Measurements from ENCODE around the gene GNG7.

GRCh38 chr19:2723747-2724146, 21.3 kb upstream of the GNG7 start:
- TF ChIP-seq, protein P1, sequence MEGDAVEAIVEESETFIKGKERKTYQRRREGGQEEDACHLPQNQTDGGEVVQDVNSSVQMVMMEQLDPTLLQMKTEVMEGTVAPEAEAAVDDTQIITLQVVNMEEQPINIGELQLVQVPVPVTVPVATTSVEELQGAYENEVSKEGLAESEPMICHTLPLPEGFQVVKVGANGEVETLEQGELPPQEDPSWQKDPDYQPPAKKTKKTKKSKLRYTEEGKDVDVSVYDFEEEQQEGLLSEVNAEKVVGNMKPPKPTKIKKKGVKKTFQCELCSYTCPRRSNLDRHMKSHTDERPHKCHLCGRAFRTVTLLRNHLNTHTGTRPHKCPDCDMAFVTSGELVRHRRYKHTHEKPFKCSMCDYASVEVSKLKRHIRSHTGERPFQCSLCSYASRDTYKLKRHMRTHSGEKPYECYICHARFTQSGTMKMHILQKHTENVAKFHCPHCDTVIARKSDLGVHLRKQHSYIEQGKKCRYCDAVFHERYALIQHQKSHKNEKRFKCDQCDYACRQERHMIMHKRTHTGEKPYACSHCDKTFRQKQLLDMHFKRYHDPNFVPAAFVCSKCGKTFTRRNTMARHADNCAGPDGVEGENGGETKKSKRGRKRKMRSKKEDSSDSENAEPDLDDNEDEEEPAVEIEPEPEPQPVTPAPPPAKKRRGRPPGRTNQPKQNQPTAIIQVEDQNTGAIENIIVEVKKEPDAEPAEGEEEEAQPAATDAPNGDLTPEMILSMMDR (IDR thresholded peaks at IDR 0.05), result no peak
- TF ChIP-seq POLR2AphosphoS5 (IDR thresholded peaks at IDR 0.05) (no peak), POLR2A (IDR thresholded peaks at IDR 0.05) (no peak)
